ENCODE results near the gene PTPRM.

The PTPRM gene

DNA sequence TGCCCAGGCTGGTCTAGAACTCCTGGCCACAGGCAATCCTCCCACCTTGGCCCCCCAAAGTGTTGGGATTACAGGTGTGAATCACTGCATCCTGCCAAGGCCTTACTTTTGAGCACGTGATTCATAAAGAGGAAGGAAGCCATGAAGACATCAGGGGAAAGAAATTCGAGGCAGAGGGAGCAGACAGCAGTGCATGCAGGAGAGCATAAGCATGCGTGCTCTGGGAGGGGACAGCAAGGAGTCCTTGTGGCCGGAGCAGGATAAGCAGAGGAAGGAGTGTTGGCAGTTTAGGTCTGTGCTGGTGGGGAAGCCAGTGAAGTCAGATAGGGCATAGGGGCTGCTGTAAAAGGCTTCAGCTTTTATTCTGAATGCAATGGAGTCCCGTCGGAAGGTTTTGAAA lies 641.6 kb downstream of the PTPRM start:
- Histone ChIP-seq H3K27me3 (ENCODE audit: insufficient read depth, low read length, poor library complexity, severe bottlenecking) (no peaks in the 10 kb centered on the region), H3K9me2 (replicated peaks; ENCODE audit: low read depth, low read length) (no peaks in the 10 kb centered on the region), H3K9ac (ENCODE audit: low read depth, low read length, poor library complexity, severe bottlenecking) (no peak overlapping the region), H2AFZ (ENCODE audit: low read length) (no peak overlapping the region), H4K20me1 (ENCODE audit: insufficient read depth, low read length, poor library complexity, severe bottlenecking) (no peaks in the 10 kb centered on the region), H3K4me3 (ENCODE audit: low read length, poor library complexity, severe bottlenecking) (no peak overlapping the region), H3K4me2 (ENCODE audit: low read depth, low read length, poor library complexity, severe bottlenecking) (no peak overlapping the region), H3K9me3 (ENCODE audit: insufficient read depth, low read depth, low read length) (no peaks in the 10 kb centered on the region), H3K36me3 (ENCODE audit: insufficient read depth, low read length) (no peaks in the 10 kb centered on the region), H3F3A (ENCODE audit: low read depth) (no peaks in the 10 kb centered on the region), H3K4me1 (ENCODE audit: insufficient read depth, low read length, poor library complexity, severe bottlenecking) (no peaks in the 10 kb centered on the region), H3K79me2 (ENCODE audit: insufficient read depth, low read length) (no peaks in the 10 kb centered on the region)
- no peak for TF ChIP-seq EZH2phosphoT487 (IDR thresholded peaks at IDR 0.05; ENCODE audit: borderline replicate concordance)
- TF ChIP-seq, protein P1, sequence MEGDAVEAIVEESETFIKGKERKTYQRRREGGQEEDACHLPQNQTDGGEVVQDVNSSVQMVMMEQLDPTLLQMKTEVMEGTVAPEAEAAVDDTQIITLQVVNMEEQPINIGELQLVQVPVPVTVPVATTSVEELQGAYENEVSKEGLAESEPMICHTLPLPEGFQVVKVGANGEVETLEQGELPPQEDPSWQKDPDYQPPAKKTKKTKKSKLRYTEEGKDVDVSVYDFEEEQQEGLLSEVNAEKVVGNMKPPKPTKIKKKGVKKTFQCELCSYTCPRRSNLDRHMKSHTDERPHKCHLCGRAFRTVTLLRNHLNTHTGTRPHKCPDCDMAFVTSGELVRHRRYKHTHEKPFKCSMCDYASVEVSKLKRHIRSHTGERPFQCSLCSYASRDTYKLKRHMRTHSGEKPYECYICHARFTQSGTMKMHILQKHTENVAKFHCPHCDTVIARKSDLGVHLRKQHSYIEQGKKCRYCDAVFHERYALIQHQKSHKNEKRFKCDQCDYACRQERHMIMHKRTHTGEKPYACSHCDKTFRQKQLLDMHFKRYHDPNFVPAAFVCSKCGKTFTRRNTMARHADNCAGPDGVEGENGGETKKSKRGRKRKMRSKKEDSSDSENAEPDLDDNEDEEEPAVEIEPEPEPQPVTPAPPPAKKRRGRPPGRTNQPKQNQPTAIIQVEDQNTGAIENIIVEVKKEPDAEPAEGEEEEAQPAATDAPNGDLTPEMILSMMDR (conservative IDR thresholded peaks at IDR 0.05; ENCODE audit: low read length), result no peak

GRCh38 chr18:8212896-8213780 lies 646.0 kb downstream of the PTPRM start:
- TF ChIP-seq, protein P1 (conservative IDR thresholded peaks at IDR 0.05; ENCODE audit: low read length), result no peak
- TF ChIP-seq EZH2phosphoT487 (IDR thresholded peaks at IDR 0.05; ENCODE audit: borderline replicate concordance), result no peak
- no peak overlapping the region for H2AFZ ChIP-seq (ENCODE audit: low read length)
- no peaks in the 10 kb centered on the region for H3K4me1 ChIP-seq (ENCODE audit: insufficient read depth, low read length, poor library complexity, severe bottlenecking)
- H3K9ac ChIP-seq (ENCODE audit: low read depth, low read length, poor library complexity, severe bottlenecking), result no peak overlapping the region
- H3K9me2 ChIP-seq (replicated peaks; ENCODE audit: low read depth, low read length), result no peaks in the 10 kb centered on the region
- H3K36me3 ChIP-seq (ENCODE audit: insufficient read depth, low read length), result no peaks in the 10 kb centered on the region
- no peaks in the 10 kb centered on the region for H3K79me2 ChIP-seq (ENCODE audit: insufficient read depth, low read length)
- H3F3A ChIP-seq (ENCODE audit: low read depth), result no peaks in the 10 kb centered on the region
- H3K4me2 ChIP-seq (ENCODE audit: low read depth, low read length, poor library complexity, severe bottlenecking), result no peak overlapping the region
- H3K9me3 ChIP-seq (ENCODE audit: insufficient read depth, low read depth, low read length), result no peaks in the 10 kb centered on the region
- no peaks in the 10 kb centered on the region for H4K20me1 ChIP-seq (ENCODE audit: insufficient read depth, low read length, poor library complexity, severe bottlenecking)
- H3K4me3 ChIP-seq (ENCODE audit: low read length, poor library complexity, severe bottlenecking), result no peak overlapping the region
- H3K27me3 ChIP-seq (ENCODE audit: insufficient read depth, low read length, poor library complexity, severe bottlenecking), result no peaks in the 10 kb centered on the region

DNA sequence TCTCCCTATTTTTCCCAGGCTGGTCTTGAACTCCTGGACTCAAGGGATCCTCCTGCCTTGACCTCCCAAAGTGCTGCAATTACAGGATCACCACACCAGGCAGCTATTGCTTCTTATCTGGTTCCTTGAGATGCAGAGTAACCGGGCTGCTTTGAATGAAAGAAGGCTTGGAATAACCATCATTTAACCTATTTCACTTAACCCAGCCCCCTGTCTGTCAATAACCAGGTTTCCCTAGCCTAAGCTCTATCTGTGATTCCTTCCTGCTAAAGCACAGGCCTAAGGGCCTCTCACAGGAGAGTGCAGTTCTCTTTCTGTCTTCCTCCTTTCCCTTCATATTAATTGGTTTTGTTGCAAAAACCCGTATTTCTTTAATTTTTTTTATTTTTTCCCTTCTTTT lies 648.6 kb downstream of the PTPRM start:
- TF ChIP-seq, protein P1 (conservative IDR thresholded peaks at IDR 0.05; ENCODE audit: low read length), result no peak
- no peak for TF ChIP-seq EZH2phosphoT487 (IDR thresholded peaks at IDR 0.05; ENCODE audit: borderline replicate concordance)
- Histone ChIP-seq H2AFZ (ENCODE audit: low read length) (no peak overlapping the region), H3K36me3 (ENCODE audit: insufficient read depth, low read length) (no peaks in the 10 kb centered on the region), H3K4me2 (ENCODE audit: low read depth, low read length, poor library complexity, severe bottlenecking) (no peak overlapping the region), H3K4me3 (ENCODE audit: low read length, poor library complexity, severe bottlenecking) (no peak overlapping the region), H3K9ac (ENCODE audit: low read depth, low read length, poor library complexity, severe bottlenecking) (no peak overlapping the region), H3K4me1 (ENCODE audit: insufficient read depth, low read length, poor library complexity, severe bottlenecking) (no peaks in the 10 kb centered on the region), H3K27me3 (ENCODE audit: insufficient read depth, low read length, poor library complexity, severe bottlenecking) (no peaks in the 10 kb centered on the region), H3K9me3 (ENCODE audit: insufficient read depth, low read depth, low read length) (no peaks in the 10 kb centered on the region), H3K9me2 (replicated peaks; ENCODE audit: low read depth, low read length) (no peaks in the 10 kb centered on the region), H4K20me1 (ENCODE audit: insufficient read depth, low read length, poor library complexity, severe bottlenecking) (no peaks in the 10 kb centered on the region), H3F3A (ENCODE audit: low read depth) (no peaks in the 10 kb centered on the region), H3K79me2 (ENCODE audit: insufficient read depth, low read length) (no peaks in the 10 kb centered on the region)

Measured in Loucy (cell line).